Neuronal stem cell (in vitro differentiated cells): ENCODE results near the gene NUP58.

Source experiments
- DNase-seq: peaks from one replicate; pipeline ENCODE4 v3.0.0-alpha.2; 2013; ENCODE audit warnings: low spot score
- H2AFZ ChIP-seq: one replicate; pipeline ENCODE4 v1.6.1; 2013; ENCODE audit warnings: mild to moderate bottlenecking, low read length, inconsistent platforms
- H2AK5ac ChIP-seq: 2 replicates; pipeline ENCODE4 v1.6.1; 2013; ENCODE audit warnings: low read depth, mild to moderate bottlenecking, inconsistent platforms, low read length, moderate library complexity, mixed read lengths
- H2BK120ac ChIP-seq: 2 replicates; pipeline ENCODE4 v1.6.1; 2013; ENCODE audit warnings: low read depth, mild to moderate bottlenecking, inconsistent platforms, low read length, moderate library complexity, mixed read lengths
- H2BK12ac ChIP-seq: one replicate; pipeline ENCODE4 v1.6.1; 2013; ENCODE audit warnings: low read length, inconsistent platforms
- H2BK15ac ChIP-seq: 2 replicates; pipeline ENCODE4 v1.6.1; 2013; ENCODE audit warnings: mild to moderate bottlenecking, low read length, inconsistent platforms, mixed read lengths
- H2BK5ac ChIP-seq: one replicate; pipeline ENCODE4 v1.6.1; 2013; ENCODE audit warnings: inconsistent platforms, mild to moderate bottlenecking, low read length, moderate library complexity
- H3K14ac ChIP-seq: one replicate; pipeline ENCODE4 v1.6.1; 2013; ENCODE audit warnings: low read length, inconsistent platforms
- H3K18ac ChIP-seq: 2 replicates; pipeline ENCODE4 v1.6.1; 2013; ENCODE audit warnings: low read length, inconsistent platforms
- H3K23ac ChIP-seq: 2 replicates; pipeline ENCODE4 v1.6.1; 2013; ENCODE audit warnings: low read depth, mild to moderate bottlenecking, mixed read lengths, low read length, inconsistent platforms; ENCODE audit not compliant: poor library complexity
- H3K27ac ChIP-seq: replicated peaks from 3 replicates; pipeline ENCODE4 v1.5.1; 2013; ENCODE audit warnings: low read length, inconsistent platforms
- H3K27me3 ChIP-seq, 3 experiments: 2 replicates each; pipeline ENCODE4 v1.6.1; 2013; ENCODE audit warnings: low read length in 3 of 3, mild to moderate bottlenecking in 2 of 3, inconsistent platforms in 1 of 3, low read depth in 1 of 3, mixed read lengths in 1 of 3, moderate library complexity in 1 of 3; ENCODE audit not compliant: control insufficient read depth in 3 of 3, insufficient read depth in 3 of 3
- H3K36me3 ChIP-seq, 2 donors: replicated peaks in 1 of 2; 2 replicates each; pipeline ENCODE4 v1.6.1; 2013; ENCODE audit warnings: low read length in 2 of 2; ENCODE audit not compliant: control insufficient read depth in 2 of 2, insufficient read depth in 2 of 2
- H3K4ac ChIP-seq: 2 replicates; pipeline ENCODE4 v1.6.1; 2013; ENCODE audit warnings: inconsistent platforms, mild to moderate bottlenecking, low read length, moderate library complexity
- H3K4me1 ChIP-seq, 2 donors: 1 replicate in 1 of 2; 2 replicates in 1 of 2; pipeline ENCODE4 v1.6.1; 2013; ENCODE audit warnings: low read length in 2 of 2, low read depth in 1 of 2; ENCODE audit not compliant: control insufficient read depth in 2 of 2, insufficient read depth in 1 of 2
- H3K4me2 ChIP-seq: one replicate; pipeline ENCODE4 v1.6.1; 2013; ENCODE audit warnings: mild to moderate bottlenecking, low read length, inconsistent platforms; ENCODE audit not compliant: insufficient read depth, poor library complexity, severe bottlenecking
- H3K4me3 ChIP-seq, 2 donors: 2 replicates each; pipeline ENCODE4 v1.5.1; 2013; ENCODE audit warnings: low read length in 2 of 2, mild to moderate bottlenecking in 2 of 2, inconsistent platforms in 1 of 2, moderate library complexity in 1 of 2
- H3K79me1 ChIP-seq: one replicate; pipeline ENCODE4 v1.6.1; 2013; ENCODE audit warnings: low read depth, mild to moderate bottlenecking, inconsistent platforms, low read length, moderate library complexity
- H3K9ac ChIP-seq: one replicate; pipeline ENCODE4 v1.6.1; 2013; ENCODE audit warnings: mild to moderate bottlenecking, low read depth, low read length, inconsistent platforms; ENCODE audit not compliant: poor library complexity
- H3K9me3 ChIP-seq, 2 donors: replicated peaks in 1 of 2; 2 replicates each; pipeline versions ENCODE3 to v1.6.1; 2013; ENCODE audit warnings: low read length in 2 of 2, mild to moderate bottlenecking in 2 of 2, inconsistent platforms in 1 of 2, low read depth in 1 of 2, mixed read lengths in 1 of 2, moderate library complexity in 1 of 2; ENCODE audit not compliant: control insufficient read depth in 2 of 2, insufficient read depth in 1 of 2
- H4K8ac ChIP-seq: one replicate; pipeline ENCODE4 v1.6.1; 2013; ENCODE audit warnings: low read depth, mild to moderate bottlenecking, inconsistent platforms, low read length, moderate library complexity
- H4K91ac ChIP-seq: one replicate; pipeline ENCODE4 v1.6.1; 2013; ENCODE audit warnings: low read length, low read depth, mild to moderate bottlenecking, inconsistent platforms; ENCODE audit not compliant: poor library complexity
- WGBS, 2 donors: extraction: QIAGEN DNeasy Blood & Tissue Kit; methylation state at CpG; one replicate each; pipeline ENCODE4 v1.1.7; 2013; ENCODE audit warnings: missing lambda C conversion rate in 2 of 2, mixed read lengths in 1 of 2; ENCODE audit not compliant: insufficient read length in 2 of 2, insufficient replicate concordance in 1 of 2; ENCODE audit errors: extremely low coverage in 2 of 2; 5-methylcytosine and 5-hydroxymethylcytosine counted together

Gene NUP58

GRCh38 chr13:25352230-25352629 is 50.8 kb downstream of the NUP58 start:
- DNase-seq = no peak
- H3K79me1 ChIP-seq = no peaks in the 10 kb centered on the region
- WGBS, 2 donors = no CpG with 5 or more reads among the region's 3 CpGs

DNA sequence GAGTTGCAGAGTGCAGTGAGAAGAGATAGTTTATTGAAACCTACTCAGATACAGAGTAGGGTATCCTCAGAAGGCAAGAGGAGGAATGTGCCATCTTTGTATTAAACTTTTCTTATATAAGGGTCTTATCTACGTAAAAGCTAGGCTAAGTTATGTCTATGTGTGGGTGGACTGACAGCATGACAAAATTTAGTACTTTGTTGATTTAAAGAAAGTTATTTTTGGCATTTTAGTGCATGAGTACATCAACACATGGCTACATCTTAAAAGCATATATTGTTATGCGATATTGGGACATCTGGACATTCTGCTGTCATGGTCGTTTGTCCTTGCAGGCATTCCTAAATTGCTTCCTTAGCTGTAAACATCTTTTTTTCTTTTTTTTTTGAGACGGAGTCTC is 51.4 kb downstream of the NUP58 start:
- Histone ChIP-seq H4K8ac (no peak overlapping the region), H2AK5ac (no peak overlapping the region), H4K91ac (no peak overlapping the region), H2BK12ac (no peak overlapping the region), H2BK5ac (no peak overlapping the region), H3K9me3 (no peaks in the 10 kb centered on the region), H2AFZ (no peak overlapping the region), H3K27me3 (no peaks in the 10 kb centered on the region), H3K23ac (no peak overlapping the region), H3K4me1 (peaks cover 0 to 3% of the 10 kb centered on the region in 2 donors), H3K79me1 (no peaks in the 10 kb centered on the region), H3K27ac (no peak overlapping the region), H2BK120ac (no peak overlapping the region), H3K9ac (no peak overlapping the region), H3K4me3 (no peak overlapping the region), H3K36me3 (no peaks in the 10 kb centered on the region), H3K18ac (no peak overlapping the region), H2BK15ac (no peak overlapping the region), H3K14ac (no peak overlapping the region), H3K4me2 (no peak overlapping the region), H3K4ac (no peak overlapping the region)
- DNase-seq = no peak
- no CpG with 5 or more reads among the region's 4 CpGs for WGBS, 2 donors

More at GRCh38 chr13:25352230-25352629, 50.8 kb downstream of the NUP58 start:
- H3K36me3 ChIP-seq = no peaks in the 10 kb centered on the region
- H3K27me3 ChIP-seq = no peaks in the 10 kb centered on the region
- H3K4me3 ChIP-seq = no peak overlapping the region
- peaks cover 0 to 3% of the 10 kb centered on the region in 2 donors for H3K4me1 ChIP-seq
- no peak overlapping the region for H3K9ac ChIP-seq
- H4K8ac ChIP-seq = no peak overlapping the region
- no peak overlapping the region for H2AFZ ChIP-seq
- H3K9me3 ChIP-seq = no peaks in the 10 kb centered on the region
- no peak overlapping the region for H3K4me2 ChIP-seq
- H2BK15ac ChIP-seq = no peak overlapping the region
- no peak overlapping the region for H2BK5ac ChIP-seq
- no peak overlapping the region for H3K18ac ChIP-seq
- H4K91ac ChIP-seq = no peak overlapping the region
- no peak overlapping the region for H3K4ac ChIP-seq
- no peak overlapping the region for H3K14ac ChIP-seq
- H2AK5ac ChIP-seq = no peak overlapping the region
- H2BK12ac ChIP-seq = no peak overlapping the region
- H2BK120ac ChIP-seq = no peak overlapping the region
- no peak overlapping the region for H3K27ac ChIP-seq
- no peak overlapping the region for H3K23ac ChIP-seq

DNA sequence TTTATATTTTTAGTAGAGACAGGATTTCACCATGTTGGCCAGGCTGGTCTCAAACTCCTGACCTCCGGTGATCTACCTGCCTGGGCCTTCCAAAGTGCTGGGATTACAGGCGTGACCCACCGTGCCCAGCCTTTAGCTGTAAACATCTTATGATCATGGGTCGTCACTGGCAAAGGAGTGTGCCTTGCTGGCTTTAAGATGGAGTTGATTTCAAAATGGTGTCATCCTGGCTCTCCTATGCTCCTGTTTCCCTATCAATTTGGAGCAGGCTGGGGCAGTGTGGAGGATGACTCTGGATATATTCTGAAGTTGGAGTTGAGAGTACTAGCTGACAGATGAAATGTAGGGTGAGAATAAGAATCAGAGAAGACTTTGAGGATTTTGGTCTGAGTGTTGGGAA is 51.9 kb downstream of the NUP58 start:
- no peak overlapping the region for H2AFZ ChIP-seq
- H3K18ac ChIP-seq = no peak overlapping the region
- H3K4me2 ChIP-seq = no peak overlapping the region
- H3K4me3 ChIP-seq = no peak overlapping the region
- no peak overlapping the region for H2BK5ac ChIP-seq
- no peak overlapping the region for H3K4ac ChIP-seq
- no peak overlapping the region for H2AK5ac ChIP-seq
- H2BK15ac ChIP-seq = no peak overlapping the region
- no peak overlapping the region for H2BK120ac ChIP-seq
- no peak overlapping the region for H4K91ac ChIP-seq
- no peak overlapping the region for H3K14ac ChIP-seq
- H3K79me1 ChIP-seq = no peaks in the 10 kb centered on the region
- no peaks in the 10 kb centered on the region for H3K9me3 ChIP-seq
- H3K27me3 ChIP-seq = no peaks in the 10 kb centered on the region
- no CpG with 5 or more reads among the region's 4 CpGs for WGBS, 2 donors
- H3K36me3 ChIP-seq = no peaks in the 10 kb centered on the region
- H3K27ac ChIP-seq = no peak overlapping the region
- H4K8ac ChIP-seq = no peak overlapping the region
- no peak overlapping the region for H3K23ac ChIP-seq
- peaks cover 0 to 3% of the 10 kb centered on the region in 2 donors for H3K4me1 ChIP-seq
- H3K9ac ChIP-seq = no peak overlapping the region
- no peak for DNase-seq
- H2BK12ac ChIP-seq = no peak overlapping the region

- no peak overlapping the region for H3K27ac ChIP-seq
- H3K18ac ChIP-seq = no peak overlapping the region
- no peak overlapping the region for H3K23ac ChIP-seq
- H3K27me3 ChIP-seq = no peaks in the 10 kb centered on the region
- no peak overlapping the region for H2BK15ac ChIP-seq
- H3K4me3 ChIP-seq = no peak overlapping the region
- DNase-seq = no peak
- H4K91ac ChIP-seq = no peak overlapping the region
- no CpG with 5 or more reads among the region's 6 CpGs for WGBS, 2 donors
- H2BK120ac ChIP-seq = no peak overlapping the region
- H2AK5ac ChIP-seq = no peak overlapping the region
- no peak overlapping the region for H3K4ac ChIP-seq
- no peak overlapping the region for H2BK12ac ChIP-seq
- H3K79me1 ChIP-seq = no peaks in the 10 kb centered on the region
- H3K4me1 ChIP-seq = peaks cover 0 to 1% of the 10 kb centered on the region in 2 donors
- H3K4me2 ChIP-seq = no peak overlapping the region
- H3K14ac ChIP-seq = no peak overlapping the region
- H2BK5ac ChIP-seq = no peak overlapping the region
- no peak overlapping the region for H3K9ac ChIP-seq
- no peak overlapping the region for H2AFZ ChIP-seq
- H3K9me3 ChIP-seq = no peaks in the 10 kb centered on the region
- no peak overlapping the region for H4K8ac ChIP-seq
- no peaks in the 10 kb centered on the region for H3K36me3 ChIP-seq
These were observed 53.0 kb downstream of the NUP58 start for GRCh38 chr13:25354377-25354776.
